Hepatocyte (in vitro differentiated cells): Measurements from ENCODE around the gene MLLT1.

ENCODE experiments used
- EZH2phosphoT487 ChIP-seq: fragments of 200-600 bp; sonication (generic); IDR thresholded peaks from one replicate; pipeline ENCODE4 v1.6.1; 2018; ENCODE audit warnings: antibody characterized with exemption, mild to moderate bottlenecking, low read depth, moderate library complexity; ENCODE audit not compliant: unreplicated experiment, severe bottlenecking
- TF ChIP-seq, protein P1 (sequence below): fragments of 200-600 bp; sonication (generic); IDR thresholded peaks from 2 replicates; pipeline ENCODE4 v1.5.1; 2016; ENCODE audit warnings: antibody characterized with exemption, mild to moderate bottlenecking; ENCODE audit not compliant: poor library complexity

DNA sequence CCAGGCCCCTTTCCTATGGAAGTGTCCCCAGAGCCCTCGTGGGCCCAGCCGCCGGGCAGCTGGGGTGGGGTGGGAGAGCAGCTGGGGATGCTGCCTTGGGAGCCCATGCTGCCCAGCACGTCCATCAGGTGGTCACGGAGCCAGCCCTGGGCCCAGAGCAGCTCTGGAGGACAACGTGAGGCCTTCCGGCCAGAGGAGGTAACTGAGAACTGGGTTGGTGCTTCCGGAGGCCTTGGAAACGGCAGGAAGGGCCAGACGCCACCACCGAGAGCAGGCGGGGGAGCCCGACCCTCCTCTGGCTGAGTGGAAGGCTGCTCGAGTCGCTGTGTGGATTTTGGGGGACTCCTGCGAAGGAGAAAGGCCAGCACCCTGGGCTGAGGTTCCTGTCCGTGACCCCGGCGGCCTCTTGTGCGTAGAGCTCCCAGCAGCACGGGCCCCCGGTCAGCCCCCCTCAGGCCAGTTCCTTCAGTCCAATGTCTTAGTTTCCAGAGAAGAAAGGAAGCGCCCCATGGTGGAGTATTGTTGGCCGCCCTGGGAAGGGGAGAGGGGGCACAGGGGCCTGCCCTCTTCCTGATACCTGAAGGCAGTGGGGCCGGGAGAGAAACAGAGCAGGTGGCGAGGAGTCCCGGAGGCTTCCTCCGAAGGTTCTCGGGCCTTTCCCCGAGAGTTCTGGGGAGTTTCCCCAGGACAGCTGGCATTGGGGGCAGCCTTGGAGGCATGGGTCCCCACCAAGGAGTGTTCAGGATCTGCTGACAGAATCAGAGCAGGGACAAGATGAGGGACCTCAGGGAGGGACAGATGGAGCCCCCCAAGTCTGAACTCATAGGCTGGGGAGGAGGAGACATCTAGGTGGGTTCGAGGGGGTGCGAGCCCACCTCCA, 68.8 kb downstream of the MLLT1 start:
- TF ChIP-seq, protein P1, sequence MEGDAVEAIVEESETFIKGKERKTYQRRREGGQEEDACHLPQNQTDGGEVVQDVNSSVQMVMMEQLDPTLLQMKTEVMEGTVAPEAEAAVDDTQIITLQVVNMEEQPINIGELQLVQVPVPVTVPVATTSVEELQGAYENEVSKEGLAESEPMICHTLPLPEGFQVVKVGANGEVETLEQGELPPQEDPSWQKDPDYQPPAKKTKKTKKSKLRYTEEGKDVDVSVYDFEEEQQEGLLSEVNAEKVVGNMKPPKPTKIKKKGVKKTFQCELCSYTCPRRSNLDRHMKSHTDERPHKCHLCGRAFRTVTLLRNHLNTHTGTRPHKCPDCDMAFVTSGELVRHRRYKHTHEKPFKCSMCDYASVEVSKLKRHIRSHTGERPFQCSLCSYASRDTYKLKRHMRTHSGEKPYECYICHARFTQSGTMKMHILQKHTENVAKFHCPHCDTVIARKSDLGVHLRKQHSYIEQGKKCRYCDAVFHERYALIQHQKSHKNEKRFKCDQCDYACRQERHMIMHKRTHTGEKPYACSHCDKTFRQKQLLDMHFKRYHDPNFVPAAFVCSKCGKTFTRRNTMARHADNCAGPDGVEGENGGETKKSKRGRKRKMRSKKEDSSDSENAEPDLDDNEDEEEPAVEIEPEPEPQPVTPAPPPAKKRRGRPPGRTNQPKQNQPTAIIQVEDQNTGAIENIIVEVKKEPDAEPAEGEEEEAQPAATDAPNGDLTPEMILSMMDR, result no peak
- TF ChIP-seq EZH2phosphoT487, result no peak
